ENCODE data around the gene GPX1.
"Not testable (repeated sequence)": the region's sequence is repeated elsewhere in the genome, so short reads cannot be mapped to it uniquely, and the experiment has no call there.

GPX1 gene

GRCh38 chr3:49358217-49358883, at the start of gene GPX1:
Gene GPX1, minus strand, starts transcription at chr3:49358353. Its CDS starts 75 bp downstream, at chr3:49358278.
- Mint-ChIP-seq H3K27me3 (no peaks in the 10 kb centered on the region), H3K4me1 (ENCODE audit: low read depth) (peaks cover 32% of the 10 kb centered on the region), H3K4me3 (peak within 1 kb of the TSS; percentile 96), H3K9me3 (ENCODE audit: low read depth) (no peaks in the 10 kb centered on the region), H3K36me3 (peaks cover 18% of the 10 kb centered on the region), H3K27ac (peak within 1 kb of the TSS; percentile 92)

- peaks cover 47% of the 10 kb centered on the region for H3K4me1 Mint-ChIP-seq (ENCODE audit: low read depth)
Observed at GRCh38 chr3:49406571-49407565, 48.7 kb upstream of the GPX1 start.

GRCh38 chr3:49405570-49405969, 47.4 kb upstream of the GPX1 start:
- H3K36me3 Mint-ChIP-seq; H3K27me3 Mint-ChIP-seq; H3K9me3 Mint-ChIP-seq (ENCODE audit: low read depth): not testable (repeated sequence)
- peak overlapping the region; percentile 10 for H3K4me3 Mint-ChIP-seq
- H3K4me1 Mint-ChIP-seq (ENCODE audit: low read depth) = peaks cover 56% of the 10 kb centered on the region
- H3K27ac Mint-ChIP-seq = peak overlapping the region; percentile 55

More at GRCh38 chr3:49406571-49407565, 48.7 kb upstream of the GPX1 start:
- no peaks in the 10 kb centered on the region for H3K36me3 Mint-ChIP-seq
- no peaks in the 10 kb centered on the region for H3K9me3 Mint-ChIP-seq (ENCODE audit: low read depth)
- H3K27ac Mint-ChIP-seq = peak overlapping the region; percentile 78
- peak overlapping the region; percentile 58 for H3K4me3 Mint-ChIP-seq
- no peaks in the 10 kb centered on the region for H3K27me3 Mint-ChIP-seq

- Mint-ChIP-seq H3K27ac (peak overlapping the region; percentile 75), H3K4me3 (no peak overlapping the region), H3K4me1 (ENCODE audit: low read depth) (peaks cover 55% of the 10 kb centered on the region), H3K9me3 (ENCODE audit: low read depth) (no peaks in the 10 kb centered on the region), H3K27me3 (no peaks in the 10 kb centered on the region), H3K36me3 (peaks cover 4% of the 10 kb centered on the region)
Observed at GRCh38 chr3:49403891-49404290, 45.7 kb upstream of the GPX1 start.

- H3K27me3 Mint-ChIP-seq = no peaks in the 10 kb centered on the region
- peaks cover 54% of the 10 kb centered on the region for H3K4me1 Mint-ChIP-seq (ENCODE audit: low read depth)
- H3K4me3 Mint-ChIP-seq = no peak overlapping the region
- no peaks in the 10 kb centered on the region for H3K9me3 Mint-ChIP-seq (ENCODE audit: low read depth)
- peaks cover 4% of the 10 kb centered on the region for H3K36me3 Mint-ChIP-seq
- peak overlapping the region; percentile 23 for H3K27ac Mint-ChIP-seq
Observed at GRCh38 chr3:49401766-49402165, 43.6 kb upstream of the GPX1 start.

- Mint-ChIP-seq H3K4me1 (ENCODE audit: low read depth) (peaks cover 57% of the 10 kb centered on the region), H3K4me3 (peak overlapping the region; percentile 32), H3K9me3 (ENCODE audit: low read depth) (no peaks in the 10 kb centered on the region), H3K36me3 (peaks cover 6% of the 10 kb centered on the region), H3K27me3 (no peaks in the 10 kb centered on the region), H3K27ac (peak overlapping the region; percentile 75)
Observed at GRCh38 chr3:49399461-49399860, 41.3 kb upstream of the GPX1 start.

GRCh38 chr3:49397470-49397869, 39.3 kb upstream of the GPX1 start:
- H3K4me3 Mint-ChIP-seq = peak overlapping the region; percentile 17
- H3K36me3 Mint-ChIP-seq = peaks cover 6% of the 10 kb centered on the region
- H3K4me1 Mint-ChIP-seq (ENCODE audit: low read depth) = peaks cover 67% of the 10 kb centered on the region
- peak overlapping the region; percentile 51 for H3K27ac Mint-ChIP-seq
- no peaks in the 10 kb centered on the region for H3K9me3 Mint-ChIP-seq (ENCODE audit: low read depth)
- H3K27me3 Mint-ChIP-seq = no peaks in the 10 kb centered on the region

- H3K27me3 Mint-ChIP-seq; H3K4me3 Mint-ChIP-seq; H3K36me3 Mint-ChIP-seq; H3K27ac Mint-ChIP-seq; H3K9me3 Mint-ChIP-seq (ENCODE audit: low read depth): not testable (repeated sequence)
- peaks cover 51% of the 10 kb centered on the region for H3K4me1 Mint-ChIP-seq (ENCODE audit: low read depth)
Observed at GRCh38 chr3:49391310-49391709, 33.2 kb upstream of the GPX1 start.

- H3K9me3 Mint-ChIP-seq (ENCODE audit: low read depth) = no peaks in the 10 kb centered on the region
- H3K4me3 Mint-ChIP-seq = no peak overlapping the region
- H3K4me1 Mint-ChIP-seq (ENCODE audit: low read depth) = peaks cover 49% of the 10 kb centered on the region
- no peak overlapping the region for H3K27ac Mint-ChIP-seq
- H3K36me3 Mint-ChIP-seq = no peaks in the 10 kb centered on the region
- H3K27me3 Mint-ChIP-seq = no peaks in the 10 kb centered on the region
Observed at GRCh38 chr3:49389297-49389696, 31.1 kb upstream of the GPX1 start.

GRCh38 chr3:49388289-49388820, 30.2 kb upstream of the GPX1 start:
- H3K27ac Mint-ChIP-seq = peak overlapping the region; percentile 46
- no peaks in the 10 kb centered on the region for H3K27me3 Mint-ChIP-seq
- no peaks in the 10 kb centered on the region for H3K36me3 Mint-ChIP-seq
- H3K4me3 Mint-ChIP-seq = no peak overlapping the region
- H3K9me3 Mint-ChIP-seq (ENCODE audit: low read depth) = no peaks in the 10 kb centered on the region
- H3K4me1 Mint-ChIP-seq (ENCODE audit: low read depth) = peaks cover 55% of the 10 kb centered on the region

- Mint-ChIP-seq H3K4me1 (ENCODE audit: low read depth) (peaks cover 52% of the 10 kb centered on the region), H3K27me3 (no peaks in the 10 kb centered on the region), H3K4me3 (no peak overlapping the region), H3K36me3 (no peaks in the 10 kb centered on the region), H3K9me3 (ENCODE audit: low read depth) (no peaks in the 10 kb centered on the region), H3K27ac (peak overlapping the region; percentile 51)
Observed at GRCh38 chr3:49387721-49388120, 29.6 kb upstream of the GPX1 start.

GRCh38 chr3:49386056-49386756, 28.1 kb upstream of the GPX1 start:
- Mint-ChIP-seq H3K9me3 (ENCODE audit: low read depth) (no peaks in the 10 kb centered on the region), H3K4me1 (ENCODE audit: low read depth) (peaks cover 51% of the 10 kb centered on the region), H3K4me3 (no peak overlapping the region), H3K36me3 (no peaks in the 10 kb centered on the region), H3K27ac (peak overlapping the region; percentile 88), H3K27me3 (no peaks in the 10 kb centered on the region)

- Mint-ChIP-seq H3K4me3 (no peak overlapping the region), H3K27ac (peak overlapping the region; percentile 70), H3K27me3 (no peaks in the 10 kb centered on the region), H3K9me3 (ENCODE audit: low read depth) (no peaks in the 10 kb centered on the region), H3K36me3 (no peaks in the 10 kb centered on the region), H3K4me1 (ENCODE audit: low read depth) (peaks cover 53% of the 10 kb centered on the region)
Observed at GRCh38 chr3:49385617-49386016, 27.5 kb upstream of the GPX1 start.

GRCh38 chr3:49383387-49383786, 25.2 kb upstream of the GPX1 start:
- Mint-ChIP-seq H3K4me1 (ENCODE audit: low read depth) (peaks cover 59% of the 10 kb centered on the region), H3K9me3 (ENCODE audit: low read depth) (no peaks in the 10 kb centered on the region), H3K27me3 (no peaks in the 10 kb centered on the region), H3K27ac (peak overlapping the region; percentile 50), H3K36me3 (peaks cover 2% of the 10 kb centered on the region), H3K4me3 (no peak overlapping the region)

Data from activated naive CD8-positive, alpha-beta T cell (primary cell).